SH-SY5Y (cell line): ENCODE results near the gene SLC36A4.

ENCODE experiments used
- GATA2 ChIP-seq: IDR thresholded peaks from 2 replicates; pipeline ENCODE4 v1.6.1; 2011; ENCODE audit warnings: mild to moderate bottlenecking, low read depth, low read length
- GATA3 ChIP-seq: IDR thresholded peaks from 2 replicates; pipeline ENCODE4 v1.6.1; 2011; ENCODE audit warnings: low read depth, mild to moderate bottlenecking, low read length, moderate library complexity

GRCh38 chr11:93244018-93244417, 46.2 kb upstream of the SLC36A4 start:
- TF ChIP-seq GATA3, result no peak
- no peak for TF ChIP-seq GATA2
